Fibroblast of the conjunctiva (primary cell): ENCODE data around the gene ETDB.
"Not testable (repeated sequence)": the region's sequence is repeated elsewhere in the genome, so short reads cannot be mapped to it uniquely, and the experiment has no call there.

Experiments
- DNase-seq: peaks from one replicate; pipeline ENCODE4 v3.0.0-alpha.2; 2010; ENCODE audit warnings: low read depth

Gene ETDB

GRCh38 chrX:135120056-135120576 lies at the start of gene ETDB:
Gene ETDB, minus strand, starts transcription at chrX:135120526. Its CDS starts 1,265 bp downstream, at chrX:135119261.
- DNase-seq = not testable (repeated sequence)

GRCh38 chrX:135169534-135169933 lies 49.2 kb upstream of the ETDB start:
- DNase-seq = not testable (repeated sequence)

- DNase-seq = no peak
Measured at GRCh38 chrX:135168486-135168885, 48.2 kb upstream of the ETDB start.

- DNase-seq = not testable (repeated sequence)
Measured at GRCh38 chrX:135154688-135155087, 34.4 kb upstream of the ETDB start.

- not testable (repeated sequence) for DNase-seq
Measured at GRCh38 chrX:135126145-135126544, 5.8 kb upstream of the ETDB start.

GRCh38 chrX:135116064-135116463 lies 4.3 kb downstream of the ETDB start:
- DNase-seq = not testable (repeated sequence)

- DNase-seq = no peak
Measured at GRCh38 chrX:135114392-135114791, 5.9 kb downstream of the ETDB start.

GRCh38 chrX:135112743-135113142 lies 7.6 kb downstream of the ETDB start:
- DNase-seq = no peak

GRCh38 chrX:135112096-135112729 lies 8.1 kb downstream of the ETDB start:
- DNase-seq = no peak

- DNase-seq = no peak
Measured at GRCh38 chrX:135109554-135109953, 10.8 kb downstream of the ETDB start.

- DNase-seq = no peak
Measured at GRCh38 chrX:135099493-135099783, 20.9 kb downstream of the ETDB start.

- not testable (repeated sequence) for DNase-seq
Measured at GRCh38 chrX:135097196-135097744, 23.1 kb downstream of the ETDB start.

GRCh38 chrX:135095715-135096114 lies 24.6 kb downstream of the ETDB start:
- DNase-seq = no peak

GRCh38 chrX:135094726-135095125 lies 25.6 kb downstream of the ETDB start:
- DNase-seq = no peak

GRCh38 chrX:135089126-135089525 lies 31.2 kb downstream of the ETDB start:
- DNase-seq = no peak

- no peak for DNase-seq
Measured at GRCh38 chrX:135087867-135088266, 32.5 kb downstream of the ETDB start.

- peak; percentile 39 for DNase-seq
Measured at GRCh38 chrX:135086197-135086854, 34.0 kb downstream of the ETDB start.

- no peak for DNase-seq
Measured at GRCh38 chrX:135081693-135082404, 38.5 kb downstream of the ETDB start.
